K562 (cell line): ENCODE data around the gene BSPRY. TPM values are rescaled to one million over a fixed set of nuclear protein-coding genes. Genes with fewer than 3 reads are reported as not detected.

Experiments used
- ARID3A ChIP-seq: IDR thresholded peaks from 2 replicates; pipeline ENCODE4 v1.6.1; 2012; ENCODE audit warnings: low read depth, low read length, improper control_type of control experiment, borderline replicate concordance
- CREB1 ChIP-seq, 2 experiments: sonication (generic) in 1 of 2; formaldehyde crosslinking in 1 of 2; IDR thresholded peaks; 2 replicates each; pipeline versions ENCODE4 v1.6.1 to v1.8.0; 2012 to 2022; ENCODE audit warnings: inconsistent platforms in 1 of 2, mild to moderate bottlenecking in 1 of 2, missing genetic modification reagents in 1 of 2, moderate library complexity in 1 of 2
- CTBP1 ChIP-seq: fragments of 450-650 bp; IDR thresholded peaks from 2 replicates; pipeline ENCODE4 v1.6.1; 2016; ENCODE audit warnings: borderline replicate concordance
- EHMT2 ChIP-seq: fragments of 450-650 bp; IDR thresholded peaks from 2 replicates; pipeline ENCODE4 v1.6.1; 2018; ENCODE audit warnings: antibody characterized with exemption
- ETS2 ChIP-seq: IDR thresholded peaks from 2 replicates; pipeline ENCODE4 v1.6.1; 2016; ENCODE audit warnings: borderline replicate concordance, missing genetic modification characterization, mild to moderate bottlenecking, moderate library complexity, missing compliant biosample characterization; ENCODE audit not compliant: poor library complexity, severe bottlenecking
- ETV1 ChIP-seq: fragments of 450-650 bp; conservative IDR thresholded peaks from 2 replicates; pipeline ENCODE4 v1.6.1; 2016; ENCODE audit warnings: missing genetic modification characterization, control low read depth, low read depth, missing compliant biosample characterization
- FOXM1 ChIP-seq, 2 experiments: fragments of 450-650 bp in 1 of 2; sonication (generic) in 1 of 2; formaldehyde crosslinking in 1 of 2; IDR thresholded peaks; 2 replicates each; pipeline versions ENCODE4 v1.6.1 to v1.9.0; 2017 to 2022; ENCODE audit warnings: low read depth in 2 of 2, mild to moderate bottlenecking in 2 of 2, missing genetic modification reagents in 1 of 2, moderate library complexity in 1 of 2
- FOXO4 ChIP-seq: fragments of 450-650 bp; formaldehyde crosslinking; IDR thresholded peaks from 2 replicates; pipeline ENCODE4 v1.4.0; 2020; ENCODE audit warnings: mild to moderate bottlenecking, moderate library complexity
- GABPB2 ChIP-seq: fragments of 250-450 bp; sonication (Bioruptor Pico); conservative IDR thresholded peaks from 2 replicates; pipeline ENCODE4 v1.5.1; 2021; ENCODE audit warnings: mild to moderate bottlenecking
- HIVEP1 ChIP-seq: fragments of 250-450 bp; sonication (Bioruptor Pico); IDR thresholded peaks from 2 replicates; pipeline ENCODE4 v1.4.0; 2020; ENCODE audit warnings: mild to moderate bottlenecking
- KDM4B ChIP-seq, 2 experiments: fragments of 450-650 bp in 1 of 2; sonication (generic) in 1 of 2; IDR thresholded peaks; 2 replicates each; pipeline ENCODE4 v1.6.1; 2016 to 2017; ENCODE audit warnings: borderline replicate concordance in 2 of 2, antibody characterized with exemption in 1 of 2, low read depth in 1 of 2, mild to moderate bottlenecking in 1 of 2
- NCOA2 ChIP-seq, 2 experiments: fragments of 450-650 bp; IDR thresholded peaks; 2 replicates each; pipeline ENCODE4 v1.6.1; 2018; ENCODE audit warnings: mild to moderate bottlenecking in 2 of 2, moderate library complexity in 1 of 2; ENCODE audit not compliant: partially characterized antibody in 2 of 2
- RBBP5 ChIP-seq: fragments of 200-600 bp; sonication (generic); IDR thresholded peaks from 2 replicates; pipeline ENCODE4 v1.6.1; 2012; ENCODE audit warnings: borderline replicate concordance, mild to moderate bottlenecking, low read length, control low read depth, inconsistent platforms; ENCODE audit not compliant: insufficient read depth, poor library complexity, severe bottlenecking
- RBM25 ChIP-seq: fragments of 200-400 bp; formaldehyde crosslinking; IDR thresholded peaks from 2 replicates; pipeline ENCODE4 v1.6.1; 2018; ENCODE audit warnings: low read length, low read depth, moderate library complexity; ENCODE audit not compliant: severe bottlenecking
- RHOXF2B ChIP-seq: fragments of 250-450 bp; sonication (Bioruptor Pico); conservative IDR thresholded peaks from 2 replicates; pipeline ENCODE4 v1.5.1; 2021
- SRSF1 ChIP-seq: fragments of 200-400 bp; formaldehyde crosslinking; IDR thresholded peaks from 2 replicates; pipeline ENCODE4 v1.6.1; 2017; ENCODE audit warnings: mild to moderate bottlenecking, low read depth, low read length, moderate library complexity
- TSC22D4 ChIP-seq: fragments of 450-650 bp; IDR thresholded peaks from 2 replicates; pipeline ENCODE4 v1.6.1; 2016; ENCODE audit warnings: missing genetic modification characterization, missing biosample characterization, control low read depth
- XRCC5 ChIP-seq: fragments of 200-400 bp; formaldehyde crosslinking; IDR thresholded peaks from 2 replicates; pipeline ENCODE4 v1.6.1; 2017; ENCODE audit warnings: low read depth, mild to moderate bottlenecking, low read length
- ZNF384 ChIP-seq: IDR thresholded peaks from 2 replicates; pipeline ENCODE4 v1.6.1; 2012; ENCODE audit warnings: low read depth, low read length, improper control_type of control experiment
- ZNF436 ChIP-seq: fragments of 250-450, 450-650 bp; sonication (Bioruptor Pico); formaldehyde crosslinking; IDR thresholded peaks from 2 replicates; pipeline ENCODE4 v1.7.0; 2020; ENCODE audit warnings: mild to moderate bottlenecking
- ZNF444 ChIP-seq: fragments of 250-450 bp; sonication (Bioruptor Pico); IDR thresholded peaks from 2 replicates; pipeline ENCODE4 v1.4.0; 2020; ENCODE audit warnings: mild to moderate bottlenecking, moderate library complexity
- ZNF76 ChIP-seq: fragments of 250-450 bp; sonication (Bioruptor Pico); IDR thresholded peaks from 2 replicates; pipeline ENCODE4 v1.4.0; 2020; ENCODE audit warnings: mild to moderate bottlenecking, moderate library complexity, borderline replicate concordance
- polyA plus RNA-seq, 8 experiments: library from polyadenylated mRNA; depleted of rRNA in 4 of 8; stranded (reverse) in 5 of 8; unstranded in 3 of 8; fragments of >200 nt; fragmentation: Nextera tagmentation in 2 of 8; fragmentation: Illumina TruSeq in 1 of 8; extraction: Ambion mirVana in 2 of 8; extraction: Trizol in 1 of 8; gene quantifications; 2 replicates each; pipeline versions ENCODE4 v1.2.1 to v1.2.3, GENCODE V29; 2011 to 2014; ENCODE audit warnings: inconsistent platforms in 1 of 8, missing spikeins in 1 of 8
- total RNA-seq, 7 experiments: library from RNA; depleted of rRNA in 6 of 7; stranded (reverse); fragments of >200 nt in 6 of 7; fragmentation: Illumina TruSeq in 2 of 7; extraction: Trizol in 2 of 7; gene quantifications; 2 replicates each; pipeline versions ENCODE4 v1.2.1 to v1.2.3, GENCODE V29; 2011 to 2021; ENCODE audit warnings: low replicate concordance in 1 of 7

The BSPRY gene
- total and polyA plus RNA-seq, 9 of the 15 experiments (the other 6 are each of a cell fraction or from before 2014, with no cell fraction given): 0.07 to 0.67 (median 0.18) TPM

DNA sequence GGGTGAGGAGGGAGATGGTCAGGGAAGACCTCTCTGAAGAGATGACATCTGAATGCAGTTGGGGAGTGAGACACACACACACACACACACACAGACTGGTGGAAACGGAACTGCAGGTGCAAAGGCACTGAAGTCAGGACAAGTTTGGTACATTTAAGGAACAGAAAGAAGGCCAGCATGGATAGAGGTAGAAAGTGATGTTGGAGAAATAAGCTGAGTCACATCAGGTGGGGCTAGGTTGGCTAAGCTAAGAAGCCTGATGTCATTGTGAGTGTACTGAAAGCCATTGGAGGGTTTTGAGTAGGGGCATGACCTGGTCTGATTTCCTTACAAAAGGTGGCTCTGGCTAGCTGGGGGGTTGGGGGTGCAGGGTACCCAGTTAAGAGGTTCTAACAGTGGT lies 3.1 kb downstream of the BSPRY start (continued):
- TF ChIP-seq ARID3A (no peak), RBM25 (no peak), ETV1 (tag) (no peak), TSC22D4 (tag) (no peak), ETS2 (tag) (no peak), CTBP1 (peak; percentile 26; the same call in 1 of the 2 replicates), RHOXF2B (CRISPR knock-in tag) (no peak), XRCC5 (no peak), FOXO4 (CRISPR knock-in tag) (no peak), ZNF436 (CRISPR knock-in tag) (no peak), KDM4B (IDR thresholded peaks at IDR 0.05; ENCODE audit: borderline replicate concordance in 2 of 2, low read depth in 1 of 2) (no peak), CREB1 (IDR thresholded peaks at IDR 0.05) (no peak), CREB1 (CRISPR knock-in tag; IDR thresholded peaks at IDR 0.05) (no peak), GABPB2 (CRISPR knock-in tag) (no peak), ZNF76 (no peak), RBBP5 (no peak), FOXM1 (IDR thresholded peaks at IDR 0.05; ENCODE audit: low read depth) (no peak), FOXM1 (CRISPR knock-in tag; IDR thresholded peaks at IDR 0.05; ENCODE audit: low read depth) (no peak), HIVEP1 (CRISPR knock-in tag) (no peak), ZNF444 (CRISPR knock-in tag) (no peak), ZNF384 (no peak), SRSF1 (no peak), NCOA2 (IDR thresholded peaks at IDR 0.05; ENCODE audit: partially characterized antibody in 2 of 2) (no peak), EHMT2 (no peak)
